Common myeloid progenitor, CD34-positive (primary cell): Measurements from ENCODE around the gene STRA8.

ENCODE experiments used
- CTCF ChIA-PET: fragments of 350-600 bp; sonication (Branson Sonifier 250); formaldehyde crosslinking; loops from one replicate; lab custom pipeline; 2021; ENCODE audit warnings: antibody characterized with exemption; lab: Charles Lee
- POLR2A ChIA-PET: fragments of 350-600 bp; sonication (Branson Sonifier 250); formaldehyde crosslinking; loops from one replicate; lab custom pipeline; 2021; ENCODE audit warnings: antibody characterized with exemption; lab: Charles Lee
- DNase-seq, 3 donors: peaks; one replicate each; pipeline versions ENCODE4 v3.0.0 to v3.0.0-alpha.2; 2013
- H3K27ac ChIP-seq, 2 experiments: 1 replicate in 1 of 2; 2 replicates in 1 of 2; pipeline ENCODE4 v1.7.0; 2013; ENCODE audit warnings: inconsistent platforms in 2 of 2, low read length in 2 of 2, mild to moderate bottlenecking in 2 of 2, low read depth in 1 of 2, moderate library complexity in 1 of 2; ENCODE audit not compliant: severe bottlenecking in 2 of 2, insufficient read depth in 1 of 2, poor library complexity in 1 of 2
- H3K27me3 ChIP-seq, 5 experiments: replicated peaks in 2 of 5; 1 replicate in 3 of 5; 2 replicates in 2 of 5; pipeline versions ENCODE4 v1.6.1 to v1.7.0; 2013; ENCODE audit warnings: low read length in 4 of 5, mild to moderate bottlenecking in 2 of 5, moderate library complexity in 2 of 5, inconsistent platforms in 1 of 5; ENCODE audit not compliant: insufficient read depth in 5 of 5, control insufficient read depth in 4 of 5
- H3K36me3 ChIP-seq, 4 experiments: 1 replicate in 2 of 4; 2 replicates in 2 of 4; pipeline versions ENCODE4 v1.6.1 to v1.7.0; 2013; ENCODE audit warnings: low read length in 3 of 4, control low read depth in 1 of 4, mild to moderate bottlenecking in 1 of 4; ENCODE audit not compliant: control insufficient read depth in 4 of 4, insufficient read depth in 4 of 4
- H3K4me1 ChIP-seq, 4 experiments: 1 replicate in 3 of 4; 2 replicates in 1 of 4; pipeline versions ENCODE4 v1.6.1 to v1.7.1; 2013; ENCODE audit warnings: low read length in 3 of 4, mild to moderate bottlenecking in 3 of 4, control low read depth in 1 of 4, inconsistent platforms in 1 of 4, moderate library complexity in 1 of 4; ENCODE audit not compliant: control insufficient read depth in 4 of 4, insufficient read depth in 4 of 4; ENCODE audit errors: control extremely low read depth in 1 of 4
- H3K4me3 ChIP-seq, 7 experiments: 1 replicate in 4 of 7; 2 replicates in 3 of 7; pipeline versions ENCODE4 v1.5.1 to v1.7.0; 2013; ENCODE audit warnings: mild to moderate bottlenecking in 7 of 7, low read length in 6 of 7, moderate library complexity in 6 of 7, inconsistent platforms in 2 of 7, low read depth in 2 of 7, control low read depth in 1 of 7; ENCODE audit not compliant: insufficient read depth in 4 of 7, control insufficient read depth in 1 of 7; ENCODE audit errors: extremely low read depth in 1 of 7
- H3K9me3 ChIP-seq, 5 experiments: 1 replicate in 4 of 5; 2 replicates in 1 of 5; pipeline versions ENCODE4 v1.6.1 to v1.7.1; 2013; ENCODE audit warnings: low read length in 4 of 5, mild to moderate bottlenecking in 2 of 5, inconsistent platforms in 1 of 5, low read depth in 1 of 5, moderate library complexity in 1 of 5; ENCODE audit not compliant: control insufficient read depth in 4 of 5, insufficient read depth in 2 of 5; ENCODE audit errors: control extremely low read depth in 1 of 5
- WGBS: methylation state at CpG from one replicate; pipeline ENCODE4 v1.1.5; 2013; ENCODE audit not compliant: insufficient coverage; 5-methylcytosine and 5-hydroxymethylcytosine counted together

STRA8 gene

GRCh38 chr7:135253851-135254771 is 20.5 kb downstream of the STRA8 start:
- Histone ChIP-seq H3K27me3 (no peaks in the 10 kb centered on the region), H3K4me1 (peaks cover 10 to 34% (median 24%) of the 10 kb centered on the region in 4 experiments), H3K27ac (peak overlapping the region; percentile 10 to 62), H3K4me3 (peak overlapping the region in 2 of 7 experiments; percentile 7 to 54), H3K36me3 (no peaks in the 10 kb centered on the region), H3K9me3 (no peaks in the 10 kb centered on the region)
- CTCF ChIA-PET = interaction anchor here (0.7 to 1.9 kb wide), 9 partner anchors 9 to 274 kb away, joined by 3 to 6 read pairs (median 4); no protein-coding TSS in a partner anchor
- 31% methylated on average over 8 of the region's 9 CpGs for WGBS
- DNase-seq = peak; percentile 56 to 76 (median 73)
- POLR2A ChIA-PET = no interaction called here

GRCh38 chr7:135257790-135258189 is 24.2 kb downstream of the STRA8 start:
- DNase-seq = no peak
- 88% methylated on average over 4 of the region's 4 CpGs for WGBS
- ChIA-PET POLR2A (no interaction called here), CTCF (no interaction called here)
- H3K9me3 ChIP-seq = no peaks in the 10 kb centered on the region
- peaks cover 0 to 2% (median 0%) of the 10 kb centered on the region in 5 experiments for H3K27me3 ChIP-seq
- H3K36me3 ChIP-seq = no peaks in the 10 kb centered on the region
- peaks cover 9 to 25% (median 22%) of the 10 kb centered on the region in 4 experiments for H3K4me1 ChIP-seq
- no peak overlapping the region for H3K27ac ChIP-seq
- H3K4me3 ChIP-seq = no peak overlapping the region

- 96% methylated on average over 3 of the region's 3 CpGs for WGBS
- Histone ChIP-seq H3K4me3 (no peak overlapping the region), H3K36me3 (no peaks in the 10 kb centered on the region), H3K27me3 (peaks cover 0 to 2% (median 0%) of the 10 kb centered on the region in 5 experiments), H3K27ac (no peak overlapping the region), H3K4me1 (peaks cover 9 to 20% (median 19%) of the 10 kb centered on the region in 4 experiments), H3K9me3 (peaks cover 0 to 6% (median 4%) of the 10 kb centered on the region in 5 experiments)
- ChIA-PET POLR2A (no interaction called here), CTCF (interaction anchor here (1.4 kb wide), 1 partner anchor 31 kb away, joined by 3 read pairs; no protein-coding TSS in a partner anchor)
- DNase-seq = no peak
These were observed 24.9 kb downstream of the STRA8 start for GRCh38 chr7:135258585-135258984.

GRCh38 chr7:135259702-135260101 is 26.1 kb downstream of the STRA8 start:
- ChIA-PET POLR2A (no interaction called here), CTCF (interaction anchor here (1.4 to 7.3 kb wide), 2 partner anchors 16 to 32 kb away, joined by 3 to 31 read pairs; no protein-coding TSS in a partner anchor)
- no peak for DNase-seq
- WGBS = 95% methylated on average over 6 of the region's 6 CpGs
- Histone ChIP-seq H3K27me3 (peaks cover 0 to 2% (median 0%) of the 10 kb centered on the region in 5 experiments), H3K4me3 (no peak overlapping the region), H3K27ac (no peak overlapping the region), H3K36me3 (no peaks in the 10 kb centered on the region), H3K4me1 (peaks cover 3 to 9% (median 7%) of the 10 kb centered on the region in 4 experiments), H3K9me3 (peaks cover 0 to 17% (median 6%) of the 10 kb centered on the region in 5 experiments)

GRCh38 chr7:135260470-135260869 is 26.8 kb downstream of the STRA8 start:
- peaks cover 0 to 2% (median 0%) of the 10 kb centered on the region in 5 experiments for H3K27me3 ChIP-seq
- H3K4me3 ChIP-seq = no peak overlapping the region
- ChIA-PET CTCF (interaction anchor here (7.3 kb wide), 1 partner anchor 15 kb away, joined by 31 read pairs; no protein-coding TSS in a partner anchor), POLR2A (no interaction called here)
- DNase-seq = no peak
- no peak overlapping the region for H3K27ac ChIP-seq
- H3K4me1 ChIP-seq = peaks cover 0 to 1% (median under 1%) of the 10 kb centered on the region in 4 experiments
- no peaks in the 10 kb centered on the region for H3K36me3 ChIP-seq
- peaks cover 0 to 20% (median 6%) of the 10 kb centered on the region in 5 experiments for H3K9me3 ChIP-seq
- WGBS = no CpG with 5 or more reads among the region's 2 CpGs

GRCh38 chr7:135260930-135261721 is 27.5 kb downstream of the STRA8 start:
- POLR2A ChIA-PET = no interaction called here

More at GRCh38 chr7:135260930-135261721, 27.5 kb downstream of the STRA8 start:
- Histone ChIP-seq H3K36me3 (no peaks in the 10 kb centered on the region), H3K27me3 (peaks cover 0 to 2% (median 0%) of the 10 kb centered on the region in 5 experiments), H3K4me1 (no peaks in the 10 kb centered on the region), H3K4me3 (no peak overlapping the region), H3K27ac (no peak overlapping the region), H3K9me3 (peaks cover 0 to 23% (median 6%) of the 10 kb centered on the region in 5 experiments)
- CTCF ChIA-PET = interaction anchor here (0.7 to 7.3 kb wide), 3 partner anchors 10 to 19 kb away, joined by 3 to 31 read pairs (median 3); no protein-coding TSS in a partner anchor
- no peak for DNase-seq
- WGBS = 89% methylated on average over 7 of the region's 10 CpGs
